HG02970 (cell line): Measurements from ENCODE around the gene POTEM.
"Not testable (repeated sequence)": the region's sequence is repeated elsewhere in the genome, so short reads cannot be mapped to it uniquely, and the experiment has no call there.

ENCODE experiments used
- ATAC-seq: cut with Tn5 transposase; IDR thresholded peaks from one replicate; pipeline ENCODE4 v1.9.1; 2021; ENCODE audit warnings: mild to moderate bottlenecking, moderate library complexity, moderate number of reproducible peaks; ENCODE audit not compliant: unreplicated experiment, low FRiP score

Gene POTEM

DNA sequence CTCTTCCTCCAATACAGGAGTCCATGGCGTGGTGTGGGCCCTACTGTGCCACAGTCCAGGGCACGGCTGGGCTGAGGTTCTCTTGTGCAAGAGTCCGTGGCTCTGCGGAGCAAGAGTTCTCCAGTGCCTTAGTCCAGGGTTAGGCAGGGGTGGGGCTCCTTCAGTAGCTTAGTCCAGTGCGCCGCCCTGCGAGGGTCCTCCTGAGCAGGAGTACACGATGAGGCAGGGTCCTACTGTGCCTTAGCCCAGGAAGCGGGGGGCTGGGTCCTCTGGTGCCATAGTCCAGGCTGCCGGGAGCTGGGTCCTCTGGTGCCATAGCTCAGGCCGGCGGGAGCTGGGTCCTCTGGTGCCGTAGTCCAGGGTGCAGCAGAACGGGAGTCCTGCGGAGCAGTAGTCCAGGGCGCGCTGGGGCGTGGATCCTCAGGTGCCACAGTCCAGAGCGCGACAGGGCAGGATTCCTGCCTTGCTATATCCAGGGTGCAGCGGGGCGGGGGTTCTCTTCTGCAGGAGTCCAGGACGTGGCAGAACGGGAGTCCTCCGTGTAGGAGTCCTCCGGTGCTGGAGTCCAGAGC lies 69.7 kb downstream of the POTEM start:
- not testable (repeated sequence) for ATAC-seq

DNA sequence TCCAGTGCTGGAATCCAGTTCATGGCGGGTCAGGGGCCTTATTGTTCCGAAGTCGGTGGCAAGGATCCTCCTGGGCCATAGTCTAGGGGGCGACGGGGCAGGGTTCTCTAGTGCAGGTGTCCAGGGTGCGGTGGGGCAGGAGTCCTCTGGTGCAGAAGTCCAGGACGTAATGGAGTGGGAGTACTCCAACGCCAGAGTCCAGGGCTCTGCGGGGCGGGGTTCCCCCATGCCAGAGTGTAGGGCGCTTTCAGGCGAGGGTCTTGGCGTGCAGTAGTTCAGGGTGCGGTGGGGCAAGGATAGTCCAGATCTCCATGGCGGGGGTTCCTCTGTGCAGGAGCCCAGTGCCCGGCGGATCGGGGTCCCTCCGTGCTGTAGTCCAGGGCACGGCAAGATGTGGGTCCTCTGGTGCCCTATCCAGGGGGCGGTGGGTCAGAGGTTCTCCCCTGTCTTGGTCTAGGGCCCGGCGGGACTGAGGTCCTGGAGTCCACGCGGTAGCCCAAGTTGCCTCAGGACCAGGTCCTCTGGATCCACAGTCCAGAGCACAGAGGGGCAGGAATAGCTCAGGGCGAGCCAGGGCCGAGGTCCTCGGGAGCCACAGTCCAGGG lies 70.9 kb downstream of the POTEM start:
- ATAC-seq, result not testable (repeated sequence)

DNA sequence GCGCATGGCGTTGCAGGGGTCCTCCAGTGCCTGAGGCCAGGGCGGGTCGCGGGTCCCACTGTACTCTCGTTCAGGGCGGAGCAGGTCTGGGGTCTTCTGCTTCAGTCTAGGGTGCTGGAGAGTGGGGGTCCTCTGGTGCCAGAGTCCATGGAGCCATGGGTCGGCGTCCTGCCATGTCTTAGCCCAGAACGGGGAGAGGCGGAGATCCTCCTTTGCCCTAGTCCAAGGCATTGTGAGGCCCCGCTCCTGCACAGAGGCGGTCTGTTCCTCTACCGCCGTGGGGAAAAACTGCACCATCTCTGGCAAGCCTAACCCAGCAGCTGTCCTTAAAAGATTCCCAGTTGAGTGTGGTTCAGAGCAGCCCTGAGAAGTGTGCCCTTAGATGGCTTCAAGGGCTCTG lies 71.6 kb downstream of the POTEM start:
- not testable (repeated sequence) for ATAC-seq

DNA sequence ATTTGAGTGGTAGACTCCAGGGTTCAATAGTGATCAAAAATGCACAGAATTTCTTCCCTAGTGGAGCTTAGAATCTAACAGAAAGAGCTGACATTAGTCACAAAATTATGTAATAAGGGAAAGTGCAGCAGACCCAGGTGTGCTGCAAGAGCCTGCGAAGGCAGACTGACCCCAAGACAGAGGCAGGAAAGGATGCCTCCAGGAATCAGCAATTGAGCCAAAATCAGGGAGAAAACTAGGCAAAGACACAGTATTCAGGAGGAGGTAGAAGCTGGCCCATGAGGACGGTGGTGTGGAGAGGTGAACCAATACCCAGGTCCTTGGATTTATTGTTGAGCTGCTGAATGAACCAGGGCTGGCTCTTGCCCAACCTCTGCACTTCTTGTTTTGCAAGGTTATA lies 76.2 kb downstream of the POTEM start:
- not testable (repeated sequence) for ATAC-seq
